HG03175 (cell line): ENCODE data around the gene INSM2.

Source experiments
- ATAC-seq: cut with Tn5 transposase; IDR thresholded peaks from one replicate; pipeline ENCODE4 v1.9.1; 2021; ENCODE audit warnings: mild to moderate bottlenecking, moderate library complexity; ENCODE audit not compliant: unreplicated experiment

The INSM2 gene

GRCh38 chr14:35533357-35534207, at the start of gene INSM2:
Gene INSM2, plus strand, starts transcription at chr14:35534164. Its CDS starts 89 bp downstream, at chr14:35534253.
- peak; percentile 65 for ATAC-seq

- ATAC-seq, result no peak
Measured at GRCh38 chr14:35492569-35493014, 41.4 kb upstream of the INSM2 start.

GRCh38 chr14:35495278-35495677, 38.7 kb upstream of the INSM2 start:
- ATAC-seq, result no peak

GRCh38 chr14:35499180-35499579, 34.8 kb upstream of the INSM2 start:
- no peak for ATAC-seq

- no peak for ATAC-seq
Measured at GRCh38 chr14:35503646-35504045, 30.3 kb upstream of the INSM2 start.

- ATAC-seq, result no peak
Measured at GRCh38 chr14:35504260-35504659, 29.7 kb upstream of the INSM2 start.

- ATAC-seq, result no peak
Measured at GRCh38 chr14:35506461-35506860, 27.5 kb upstream of the INSM2 start.

GRCh38 chr14:35506927-35507326, 27.0 kb upstream of the INSM2 start:
- no peak for ATAC-seq

GRCh38 chr14:35509846-35510245, 24.1 kb upstream of the INSM2 start:
- no peak for ATAC-seq

GRCh38 chr14:35512765-35513164, 21.2 kb upstream of the INSM2 start:
- ATAC-seq, result no peak

GRCh38 chr14:35515916-35516315, 18.0 kb upstream of the INSM2 start:
- ATAC-seq, result no peak

- ATAC-seq, result no peak
Measured at GRCh38 chr14:35519986-35520385, 14.0 kb upstream of the INSM2 start.

GRCh38 chr14:35525695-35526094, 8.3 kb upstream of the INSM2 start:
- ATAC-seq, result no peak

- no peak for ATAC-seq
Measured at GRCh38 chr14:35526962-35527361, 7.0 kb upstream of the INSM2 start.

- ATAC-seq, result no peak
Measured at GRCh38 chr14:35531960-35532747, 1.8 kb upstream of the INSM2 start.

GRCh38 chr14:35532783-35533356, 1.1 kb upstream of the INSM2 start:
- no peak for ATAC-seq

GRCh38 chr14:35534208-35534872, 376 bp downstream of the INSM2 start:
- ATAC-seq, result no peak

GRCh38 chr14:35534873-35535482, 1.0 kb downstream of the INSM2 start:
- ATAC-seq, result peak; percentile 70

GRCh38 chr14:35535483-35536112, 1.6 kb downstream of the INSM2 start:
- peak; percentile 1 for ATAC-seq

- ATAC-seq, result no peak
Measured at GRCh38 chr14:35539969-35540368, 6.0 kb downstream of the INSM2 start.
